ENCODE data around the gene NUTM2F. TPM values are rescaled to one million over a fixed set of nuclear protein-coding genes. Genes with fewer than 3 reads are reported as not detected.
"Not testable (repeated sequence)": the region's sequence is repeated elsewhere in the genome, so short reads cannot be mapped to it uniquely, and the experiment has no call there.

The NUTM2F gene
- total RNA-seq, 2 donors from 2014 or later = not detected

DNA sequence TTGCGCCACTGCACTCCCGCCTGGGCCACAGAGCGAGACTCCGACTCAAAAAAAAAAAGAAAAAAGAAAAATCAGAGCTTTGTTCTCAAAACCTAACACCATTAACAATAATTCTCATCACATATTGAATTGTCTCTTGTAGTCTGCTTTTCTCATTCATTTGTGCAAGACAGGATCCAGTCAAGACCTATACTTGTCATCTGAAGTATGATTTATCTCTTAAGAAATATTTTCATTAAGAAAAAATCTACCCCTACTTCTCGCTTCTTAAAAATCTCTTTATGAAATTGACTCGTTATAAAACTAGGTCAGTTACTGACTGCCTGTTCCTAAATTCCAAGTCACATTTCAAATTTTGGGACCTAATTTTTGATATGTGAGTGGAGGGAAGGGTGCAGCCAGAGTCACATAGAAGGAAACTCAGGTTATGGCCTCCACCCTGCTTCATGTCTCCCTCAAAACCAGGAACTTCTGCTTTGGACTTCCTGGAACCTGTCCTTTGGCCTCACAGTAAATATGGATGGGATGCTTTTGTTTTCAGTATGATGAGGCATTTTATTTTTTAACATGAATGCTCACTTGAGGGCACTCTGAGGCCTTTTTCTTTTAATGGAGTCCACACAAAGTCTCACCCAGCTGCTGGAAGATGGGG, 50.4 kb downstream of the NUTM2F start:
- ATAC-seq (ENCODE audit: insufficient number of reproducible peaks, low FRiP score, low read depth) (no peak), DNase-seq (ENCODE audit: low spot score) (no peak)
- Histone ChIP-seq H3K36me3 (peaks cover 8% of the 10 kb centered on the region), H3K4me1 (ENCODE audit: control insufficient read depth in 1 of 2, low read depth in 2 of 2) (no peaks in the 10 kb centered on the region), H3K27me3 (replicated peaks; ENCODE audit: insufficient read depth) (no peaks in the 10 kb centered on the region), H3K27ac (no peak overlapping the region), H3K4me3 (no peak overlapping the region), H3K9me3 (no peaks in the 10 kb centered on the region)
- no peak for TF ChIP-seq CTCF (IDR thresholded peaks at IDR 0.05)

DNA sequence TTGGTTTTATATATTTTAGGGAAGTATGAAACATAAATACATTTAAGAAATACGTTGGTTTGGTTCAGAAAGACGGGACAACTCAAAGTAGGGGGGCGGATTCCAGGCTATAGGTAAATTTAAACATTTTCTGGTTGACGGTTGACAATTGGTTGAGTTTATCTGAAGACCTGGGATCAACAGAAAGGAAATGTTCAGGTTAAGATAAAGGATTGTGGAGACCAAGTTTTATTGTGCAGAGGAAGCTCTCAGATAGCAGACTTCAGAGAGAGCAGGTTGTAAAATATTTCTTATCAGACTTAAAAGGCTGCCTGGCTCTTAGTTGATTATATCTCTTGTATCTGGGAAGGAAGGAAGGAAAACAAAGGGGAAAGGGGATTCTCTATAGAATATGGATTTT, 51.4 kb downstream of the NUTM2F start:
- H3K36me3 ChIP-seq; H3K9me3 ChIP-seq; ATAC-seq (ENCODE audit: insufficient number of reproducible peaks, low FRiP score, low read depth): not testable (repeated sequence)

DNA sequence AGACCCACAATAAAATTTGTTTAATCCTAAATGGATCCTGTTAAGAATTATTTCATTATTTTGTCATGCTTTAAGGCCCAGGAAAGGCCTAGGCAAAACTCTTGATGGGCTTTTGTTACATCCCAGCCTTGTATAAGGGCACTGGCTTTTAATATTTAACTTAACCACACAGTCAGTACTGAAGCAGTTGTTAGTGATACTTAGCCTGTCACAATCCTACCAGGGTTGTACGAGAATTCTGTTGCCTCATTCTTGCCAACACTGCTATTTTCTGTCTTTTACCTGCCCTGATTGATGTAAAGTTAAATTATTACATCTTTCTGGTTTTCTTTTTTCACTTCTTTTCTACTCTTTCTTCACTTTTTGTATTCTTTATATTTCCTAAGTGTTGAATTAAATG, 58.4 kb downstream of the NUTM2F start:
- peaks cover 0 to 9% of the 10 kb centered on the region in 2 donors for H3K4me1 ChIP-seq (ENCODE audit: control insufficient read depth in 1 of 2, low read depth in 2 of 2)
- ATAC-seq (ENCODE audit: insufficient number of reproducible peaks, low FRiP score, low read depth) (no peak), DNase-seq (ENCODE audit: low spot score) (no peak)
- H3K4me3 ChIP-seq = no peak overlapping the region
- no peaks in the 10 kb centered on the region for H3K9me3 ChIP-seq
- no peaks in the 10 kb centered on the region for H3K27me3 ChIP-seq (replicated peaks; ENCODE audit: insufficient read depth)
- H3K27ac ChIP-seq = no peak overlapping the region
- H3K36me3 ChIP-seq = no peaks in the 10 kb centered on the region
- TF ChIP-seq CTCF (IDR thresholded peaks at IDR 0.05) = no peak

More for the DNA sequence above, 51.4 kb downstream of the NUTM2F start:
- H3K4me1 ChIP-seq (ENCODE audit: control insufficient read depth in 1 of 2, low read depth in 2 of 2); H3K27me3 ChIP-seq (replicated peaks; ENCODE audit: insufficient read depth); H3K27ac ChIP-seq; DNase-seq (ENCODE audit: low spot score); H3K4me3 ChIP-seq: not testable (repeated sequence)

DNA sequence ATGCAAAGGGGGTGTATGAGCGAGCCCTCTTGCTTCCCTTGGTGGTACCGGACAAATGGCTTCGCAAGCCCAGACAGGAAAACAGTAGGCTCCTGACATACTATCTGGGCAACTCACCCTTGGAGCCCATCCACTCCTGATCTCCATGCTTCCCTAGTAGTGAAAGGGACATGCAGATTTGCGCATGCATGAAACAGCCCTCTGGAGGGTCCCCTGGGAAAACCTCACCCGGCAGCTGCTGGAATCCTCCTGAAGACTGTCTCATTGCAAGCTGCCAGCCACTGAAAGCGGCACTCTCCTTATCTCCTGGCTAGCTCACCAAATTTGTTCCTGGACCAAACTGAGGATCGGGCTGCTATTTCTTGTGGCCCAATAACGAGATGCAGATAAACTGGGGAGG, 59.2 kb downstream of the NUTM2F start:
- Histone ChIP-seq H3K27me3 (replicated peaks; ENCODE audit: insufficient read depth) (no peaks in the 10 kb centered on the region), H3K4me3 (no peak overlapping the region), H3K27ac (no peak overlapping the region), H3K36me3 (no peaks in the 10 kb centered on the region), H3K9me3 (no peaks in the 10 kb centered on the region), H3K4me1 (ENCODE audit: control insufficient read depth in 1 of 2, low read depth in 2 of 2) (peaks cover 0 to 9% of the 10 kb centered on the region in 2 donors)
- ATAC-seq (ENCODE audit: insufficient number of reproducible peaks, low FRiP score, low read depth) = no peak
- no peak for DNase-seq (ENCODE audit: low spot score)
- TF ChIP-seq CTCF (IDR thresholded peaks at IDR 0.05) = no peak

Other genes starting within 250 kb of the NUTM2F start
- gene PTPDC1, start 244.2 kb downstream of the NUTM2F start, total RNA-seq = 10 to 100 TPM; 24.8 to 25.7 TPM
- gene ZNF169, start 69.3 kb downstream of the NUTM2F start, total RNA-seq = 10 to 100 TPM in 1 of 2 donors, 1 to 10 TPM in 1; 6.6 to 11.9 TPM
- gene PCAT7, start 226.4 kb upstream of the NUTM2F start, total RNA-seq = not detected